NCI-H2227 treated with DMSO at 0.1 percent for 48 hours (cell line): ENCODE data around the gene SOWAHA.

Experiments used
- DNase-seq: peaks from one replicate; lab custom pipeline; 2025; lab: John Stamatoyannopoulos, UW

The SOWAHA gene

DNA sequence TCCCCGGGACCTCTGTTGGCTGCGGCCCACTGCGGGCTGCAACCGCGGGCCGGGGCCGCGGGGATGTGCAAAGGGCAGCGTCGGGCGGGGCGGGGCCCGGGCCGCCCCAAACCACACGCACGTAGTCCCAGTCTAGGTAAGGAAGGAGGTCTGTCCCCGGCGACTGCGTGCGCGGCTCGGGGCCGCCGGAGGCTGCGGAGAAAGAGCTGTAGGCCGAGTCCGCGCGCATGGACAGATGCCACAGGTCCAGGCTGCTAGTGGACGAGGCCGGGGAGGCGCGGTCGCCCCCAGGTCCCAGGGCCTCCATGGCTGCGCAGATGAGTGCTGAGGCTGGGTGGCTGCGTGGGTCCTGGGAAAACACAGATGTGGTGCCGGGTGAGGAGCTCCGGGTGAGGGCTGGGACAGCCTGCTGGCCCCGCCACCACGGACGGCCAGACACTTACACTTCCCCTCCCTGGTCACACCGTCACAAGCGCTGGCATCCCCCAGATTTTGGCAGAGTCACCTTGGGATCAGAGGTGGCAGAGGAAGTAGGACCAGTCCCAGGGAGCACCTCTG, 12.8 kb downstream of the SOWAHA start:
- DNase-seq, result no peak

DNA sequence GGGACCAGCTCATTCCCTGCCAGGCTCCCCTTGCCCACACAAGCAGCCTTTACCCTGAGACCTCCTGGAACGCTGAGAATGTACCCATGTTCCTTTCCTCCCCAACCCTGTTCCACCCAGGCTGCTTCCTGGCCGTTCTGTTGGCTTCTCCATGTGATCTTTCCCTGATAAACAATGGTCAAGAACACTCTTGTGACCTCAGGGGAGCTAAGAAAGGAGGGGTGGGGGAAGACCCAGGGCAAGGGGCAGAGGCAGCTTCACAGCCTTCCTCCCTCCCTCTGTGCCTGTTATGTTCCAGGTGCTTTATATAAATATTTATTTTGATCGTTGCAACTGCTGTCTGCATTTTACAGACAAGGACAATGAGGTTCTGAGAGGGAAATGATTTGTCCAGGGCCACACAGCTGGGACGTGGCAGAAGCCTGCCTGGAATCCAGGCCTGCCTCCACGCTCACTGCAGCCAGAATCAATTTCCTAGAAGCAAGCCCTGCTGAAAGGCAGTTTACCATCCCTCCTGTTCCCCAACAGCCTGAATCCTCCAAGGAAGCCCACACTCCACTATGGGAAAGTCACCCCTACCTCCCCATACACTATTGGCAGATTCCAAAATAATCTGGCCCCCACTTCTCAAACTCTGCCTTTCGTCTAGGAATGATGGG, 13.5 kb downstream of the SOWAHA start:
- no peak for DNase-seq

DNA sequence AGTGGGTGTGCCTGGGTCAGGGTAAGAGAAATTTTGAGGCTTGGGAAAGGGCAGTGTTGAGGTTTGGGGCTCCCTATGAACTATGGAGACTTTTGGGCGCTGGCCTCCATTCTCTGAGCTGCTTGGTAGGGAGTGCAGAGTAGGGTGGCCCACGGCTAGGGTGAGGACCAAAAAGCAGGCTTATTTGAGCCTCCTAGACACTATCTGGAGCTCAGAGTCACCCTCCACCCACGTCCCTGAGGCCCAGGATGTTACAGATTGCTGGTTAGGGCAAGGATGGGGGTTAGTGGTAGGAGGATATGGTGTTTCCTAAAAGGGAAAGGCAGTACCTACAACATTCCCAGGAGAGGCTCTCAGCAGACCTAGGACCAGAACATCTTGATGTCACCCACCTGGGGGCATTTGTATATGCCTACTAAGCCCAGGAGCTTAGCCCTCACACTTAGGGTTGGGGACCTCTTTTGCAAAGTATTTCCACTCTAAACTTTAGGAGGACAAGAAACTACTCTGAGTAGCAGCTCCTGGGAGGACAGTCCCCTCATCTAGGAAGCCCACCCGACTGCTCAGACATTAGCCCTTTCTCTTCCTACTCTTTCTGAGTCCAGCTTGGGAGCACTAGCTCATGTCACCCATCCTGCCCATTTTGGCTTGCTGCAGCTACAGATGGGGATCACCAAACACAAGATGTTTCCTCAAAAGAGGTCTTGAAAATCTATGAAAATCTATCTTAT, 15.0 kb downstream of the SOWAHA start:
- no peak for DNase-seq

DNA sequence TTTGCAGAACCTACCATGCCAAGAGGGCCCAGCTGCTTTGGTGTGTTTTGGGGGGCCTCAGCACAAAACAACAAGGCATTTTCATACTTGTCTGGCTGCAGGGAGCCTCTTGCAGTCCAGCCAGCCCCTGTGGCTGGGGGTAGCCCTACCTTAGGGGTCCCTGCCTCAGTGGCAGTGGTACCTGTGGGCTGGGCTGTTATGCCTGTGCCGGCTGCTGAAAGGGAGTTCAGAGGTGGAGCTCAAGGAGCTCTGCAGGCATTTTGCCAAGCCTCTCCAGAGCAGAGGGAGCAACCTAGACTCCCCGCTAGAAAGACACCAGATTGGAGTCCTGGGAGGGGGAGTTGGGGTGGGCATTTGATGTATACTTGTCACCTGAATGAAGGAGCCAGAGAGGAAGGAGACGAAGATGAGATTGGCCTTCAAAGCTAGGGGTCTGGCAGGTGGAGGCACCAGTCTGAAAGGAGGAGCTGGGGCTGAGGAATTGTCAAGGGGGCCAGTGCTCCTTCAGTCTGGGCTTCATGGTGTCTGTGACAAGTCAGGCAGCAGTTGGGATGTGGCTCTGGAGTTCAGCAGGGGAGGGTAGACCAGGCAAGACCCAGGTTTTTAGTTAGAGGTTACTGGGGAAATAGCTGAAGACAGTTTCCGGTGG, 15.9 kb downstream of the SOWAHA start:
- DNase-seq, result no peak

DNA sequence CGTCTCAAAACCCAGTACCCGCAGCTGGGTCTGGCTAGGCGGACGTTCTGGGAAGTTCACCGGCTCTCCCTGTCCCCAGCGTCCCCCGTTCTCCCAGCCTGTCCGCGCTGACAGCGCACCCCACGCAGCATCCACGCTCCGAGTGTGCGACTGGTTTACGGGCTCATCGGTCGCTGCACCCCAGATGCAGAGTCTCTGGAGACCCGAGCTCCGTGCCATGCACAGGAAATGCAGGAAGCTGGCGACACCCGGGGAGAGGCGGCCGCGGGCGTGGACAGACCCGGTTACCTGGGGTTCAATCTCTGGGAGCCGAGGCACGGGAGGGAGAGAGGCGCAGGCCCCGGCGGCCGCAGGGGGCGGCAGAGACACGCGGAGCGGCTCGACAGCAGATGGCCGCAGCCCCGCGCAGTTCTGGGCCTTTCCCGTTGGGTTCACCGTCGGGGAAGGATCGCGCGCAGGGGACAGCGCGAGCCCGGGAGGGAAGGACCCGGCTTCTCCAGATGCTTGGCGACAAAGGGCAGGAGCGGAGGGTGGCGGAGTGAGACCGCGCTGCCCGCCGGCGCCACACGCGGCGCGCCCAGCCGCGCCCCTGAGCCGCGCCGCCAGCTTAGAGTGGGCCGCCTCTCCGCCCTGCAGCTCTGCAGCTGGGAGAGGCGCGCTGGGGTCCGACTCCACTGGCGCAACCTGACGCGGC, 16.8 kb downstream of the SOWAHA start:
- peak; percentile 3 for DNase-seq

DNA sequence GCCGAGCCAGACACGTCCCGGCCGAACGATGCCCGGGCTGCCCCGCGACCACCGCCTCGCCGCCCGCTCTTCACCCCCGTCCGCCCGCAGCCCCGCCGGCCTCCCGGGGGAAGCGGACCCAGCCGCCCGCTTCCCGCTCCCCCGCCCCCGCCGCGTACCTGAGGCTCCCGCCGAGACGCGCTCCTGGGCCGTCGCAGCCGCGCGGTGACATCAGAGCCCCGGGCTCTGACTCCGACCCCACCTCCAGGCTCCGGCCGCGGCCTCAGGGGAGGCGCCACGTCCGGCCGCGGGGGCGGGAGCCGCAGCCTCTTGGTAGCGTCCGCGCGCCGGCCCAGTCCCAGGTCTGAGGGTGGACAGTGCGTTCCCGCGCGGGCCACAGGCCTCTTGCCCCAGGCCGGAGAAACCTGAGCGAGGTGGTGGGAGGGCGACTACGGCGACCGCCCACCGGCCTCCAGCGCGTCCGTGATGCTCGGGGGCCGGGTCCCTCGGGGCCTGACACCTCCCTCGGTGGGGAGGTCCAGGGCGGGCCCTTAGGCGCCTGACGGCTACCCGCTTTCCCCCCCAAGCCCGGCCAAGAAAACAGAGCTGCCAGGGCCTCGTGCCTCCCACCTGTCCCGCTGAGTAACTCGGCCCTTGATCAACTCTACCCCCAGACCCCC, 17.5 kb downstream of the SOWAHA start, which contains the start of gene SHROOM1:
SHROOM1 (minus strand) TSS at position 212 of the 659 bp plus-strand sequence. CDS start 4,507 bp downstream, outside the sequence.
- DNase-seq, result no peak

DNA sequence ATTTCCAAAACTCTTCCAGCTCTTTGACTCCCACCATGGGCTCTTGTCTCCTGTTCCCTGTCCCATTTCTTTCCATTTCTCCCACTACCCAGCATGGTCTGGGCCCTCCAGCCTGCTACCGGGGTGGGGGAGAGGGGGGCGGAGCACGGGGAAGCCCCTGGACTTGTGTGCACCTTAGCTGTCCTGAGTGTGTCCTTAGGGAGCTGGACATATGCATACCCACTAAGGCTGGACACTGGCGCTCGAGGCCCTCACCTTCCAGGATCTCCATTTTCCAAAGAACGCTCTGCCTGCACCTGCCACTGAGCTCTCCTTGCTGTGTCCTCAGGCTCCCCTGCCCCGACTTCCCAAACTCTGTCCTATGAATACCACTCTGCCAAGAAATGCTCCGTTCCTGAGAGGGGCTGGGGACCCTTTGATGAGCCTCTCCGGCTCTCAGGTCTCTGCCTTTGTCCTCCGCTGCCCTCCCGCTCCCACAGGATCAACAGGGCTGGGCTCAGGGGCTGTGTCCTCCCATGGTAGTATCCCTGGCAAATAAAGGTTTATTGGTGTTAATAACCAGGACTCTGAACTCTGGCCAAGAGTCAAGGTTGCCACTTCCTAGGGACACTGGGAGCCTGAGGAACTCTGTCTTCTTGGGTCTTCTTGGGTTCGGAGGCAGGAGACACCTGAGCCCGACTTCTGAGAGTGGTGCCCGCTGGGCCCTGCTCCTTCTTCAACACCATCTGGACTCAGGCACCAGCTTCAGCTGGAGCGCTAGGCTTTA, 18.2 kb downstream of the SOWAHA start:
- DNase-seq, result no peak

DNA sequence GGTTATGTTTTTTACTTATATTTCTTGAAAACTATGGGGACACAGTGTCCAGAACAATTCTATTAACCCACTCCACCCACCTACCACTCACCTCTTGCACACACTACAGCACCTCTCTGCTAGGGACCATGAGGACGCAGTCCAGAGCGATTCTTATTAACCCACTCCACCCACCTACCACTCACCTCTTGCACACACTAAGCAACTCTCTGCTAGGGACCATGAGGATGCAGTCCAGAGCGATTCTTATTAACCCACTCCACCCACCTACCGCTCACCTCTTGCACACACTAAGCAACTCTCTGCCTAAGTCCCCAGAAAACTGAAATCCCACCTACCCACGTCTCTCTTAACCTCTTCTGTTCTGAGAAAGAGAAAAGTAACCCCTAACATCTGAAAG, 19.5 kb downstream of the SOWAHA start:
- DNase-seq, result no peak

DNA sequence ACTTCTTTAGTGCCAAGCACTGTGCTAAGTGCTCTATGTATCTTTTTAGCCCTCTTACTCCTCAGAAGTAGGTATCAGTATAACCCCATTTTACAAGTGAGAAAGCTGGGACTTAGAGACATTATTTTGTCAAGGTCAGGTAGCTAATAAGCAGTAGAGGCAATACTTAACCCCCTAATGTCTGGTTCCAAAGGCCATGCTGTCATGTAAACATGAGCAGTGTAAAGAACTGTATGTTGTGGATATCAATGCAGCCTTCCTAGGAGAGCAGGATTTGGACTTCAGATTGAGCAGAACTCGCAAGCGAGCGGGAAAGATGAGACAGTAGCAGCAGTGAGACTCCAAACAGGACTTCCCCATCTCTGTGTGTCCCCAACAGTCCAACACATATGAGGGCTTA, 21.0 kb downstream of the SOWAHA start:
- DNase-seq, result no peak

DNA sequence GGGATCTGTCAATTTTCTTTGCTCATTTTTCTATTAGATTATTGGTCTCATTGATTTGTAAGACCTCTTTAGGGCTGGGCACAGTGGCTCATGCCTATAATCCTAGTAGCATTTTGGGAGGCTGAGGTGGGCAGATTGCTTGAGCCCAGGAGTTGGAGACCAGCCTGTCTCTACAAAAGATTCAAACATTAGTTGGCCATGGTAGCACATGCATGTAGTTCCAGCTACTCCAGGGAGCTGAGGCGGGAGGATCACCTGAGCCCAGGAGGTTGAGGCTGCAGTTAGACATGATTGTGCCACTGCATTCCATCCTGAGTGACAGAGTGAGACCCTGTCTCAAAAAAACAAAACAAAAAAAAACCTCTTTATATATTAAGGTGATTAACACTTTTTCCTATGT, 23.8 kb downstream of the SOWAHA start:
- DNase-seq, result no peak

DNA sequence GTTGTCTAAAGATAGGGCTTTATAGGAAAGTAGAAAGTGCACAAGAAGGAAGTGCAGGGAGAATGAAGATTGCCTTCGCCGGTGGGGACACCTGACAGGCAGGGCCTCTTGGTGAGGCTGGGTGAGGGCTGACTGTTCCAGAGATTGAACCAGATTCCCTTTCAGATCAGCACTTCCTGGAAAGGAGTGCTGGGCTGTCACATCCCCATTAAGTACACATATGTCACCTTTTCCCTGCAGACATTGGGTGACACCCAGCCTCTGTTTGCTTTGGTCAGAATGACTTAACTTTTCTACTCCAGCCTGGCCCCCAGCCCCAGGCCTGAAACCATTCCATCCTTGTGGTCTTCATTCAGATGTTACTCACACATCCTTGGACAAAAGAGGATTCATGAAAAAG, 24.8 kb downstream of the SOWAHA start:
- no peak for DNase-seq

DNA sequence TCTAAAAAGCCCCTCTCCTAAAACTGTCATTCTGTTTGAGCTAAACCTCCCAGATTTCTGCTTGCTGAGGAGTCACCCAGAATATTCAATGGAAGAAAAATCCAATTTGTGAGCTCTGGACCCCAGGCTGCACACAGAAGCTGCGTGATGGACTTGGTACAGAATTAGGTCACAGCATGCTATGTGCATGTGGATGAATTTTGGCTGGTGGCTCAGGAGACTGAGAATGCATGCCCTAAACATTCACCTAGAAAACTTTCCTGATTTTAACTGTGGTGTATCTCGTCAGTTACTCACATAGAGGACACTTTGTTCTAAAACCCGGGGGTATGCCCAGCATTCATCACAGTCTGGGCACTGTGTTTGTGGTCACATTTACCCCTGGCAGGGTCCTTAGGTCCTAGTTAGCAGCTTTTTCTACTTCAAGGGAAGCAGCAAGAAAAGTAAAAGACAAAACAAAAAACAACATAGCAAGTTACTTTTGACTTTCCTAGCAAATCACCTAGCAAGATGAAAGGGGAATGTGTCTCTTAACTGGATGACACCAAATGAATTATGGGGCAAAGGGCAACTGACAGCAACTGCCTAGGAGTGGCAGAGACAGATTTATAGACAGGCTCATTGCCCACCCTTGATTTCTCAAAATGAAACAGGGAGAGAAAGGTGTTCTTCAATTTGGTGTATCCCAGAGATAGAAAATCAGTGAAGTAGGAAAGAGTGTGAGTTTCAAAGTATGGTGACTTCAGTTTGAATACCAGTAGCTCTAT, 25.6 kb downstream of the SOWAHA start:
- DNase-seq, result no peak

DNA sequence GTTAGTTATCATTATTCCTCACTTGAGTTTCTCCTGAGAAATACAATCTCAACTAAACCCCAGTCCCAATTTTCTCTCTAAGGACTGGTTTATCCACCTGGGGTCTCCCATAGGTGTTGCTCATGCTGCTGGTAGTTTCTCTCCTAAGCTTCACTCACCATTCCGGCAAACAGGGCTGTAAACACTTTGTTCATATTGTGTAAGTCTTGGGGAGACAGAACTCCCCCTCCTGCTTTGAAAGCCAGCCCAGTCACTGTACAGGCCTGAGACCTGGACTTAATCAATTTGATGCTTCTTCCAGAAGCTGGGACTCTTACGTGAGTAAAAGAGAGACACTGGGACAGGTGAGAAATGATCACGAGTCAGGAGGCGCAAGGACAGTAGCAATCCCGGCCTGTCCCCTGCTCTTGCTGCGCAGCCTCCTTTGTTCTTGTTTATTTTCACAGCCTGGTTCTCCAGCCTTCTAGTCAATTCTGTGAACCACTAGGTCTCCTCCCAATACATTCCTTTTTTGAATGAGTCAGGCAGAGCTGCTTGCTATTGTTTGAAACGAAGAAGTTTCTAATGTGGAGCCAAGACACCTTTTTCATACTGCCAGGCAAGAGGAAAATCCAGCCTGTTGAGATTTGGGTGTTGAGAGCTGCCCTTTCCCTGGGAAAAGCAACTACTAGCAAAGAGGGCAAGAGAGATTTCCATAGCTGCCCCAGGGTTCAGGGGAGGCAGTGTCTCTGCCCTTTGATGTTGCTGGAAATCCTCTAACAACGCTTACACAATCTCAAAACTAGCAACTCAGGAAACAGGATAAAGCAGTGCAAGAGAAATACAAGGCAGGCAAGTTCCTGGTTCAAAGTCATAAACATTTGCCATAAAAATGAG, 26.6 kb downstream of the SOWAHA start:
- no peak for DNase-seq

DNA sequence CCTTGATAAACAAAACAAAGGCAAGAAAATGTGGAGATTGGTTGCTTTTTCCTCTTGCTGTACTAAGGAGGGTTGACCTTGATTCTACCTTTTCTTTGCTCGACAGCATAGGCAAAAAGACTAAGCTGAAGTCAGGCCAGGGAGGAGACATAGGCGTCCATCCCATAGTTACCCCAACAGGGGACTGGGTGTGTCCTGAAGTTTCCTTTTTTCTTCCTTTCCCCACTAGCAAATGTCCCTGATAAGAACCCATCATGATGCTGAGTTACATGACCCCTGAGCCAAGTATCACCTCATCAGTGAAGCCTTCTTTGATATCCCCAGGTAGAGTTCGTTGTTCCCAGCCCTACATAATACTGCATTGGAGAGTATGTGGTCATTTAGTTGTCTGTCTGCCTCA, 27.2 kb downstream of the SOWAHA start:
- DNase-seq, result no peak

DNA sequence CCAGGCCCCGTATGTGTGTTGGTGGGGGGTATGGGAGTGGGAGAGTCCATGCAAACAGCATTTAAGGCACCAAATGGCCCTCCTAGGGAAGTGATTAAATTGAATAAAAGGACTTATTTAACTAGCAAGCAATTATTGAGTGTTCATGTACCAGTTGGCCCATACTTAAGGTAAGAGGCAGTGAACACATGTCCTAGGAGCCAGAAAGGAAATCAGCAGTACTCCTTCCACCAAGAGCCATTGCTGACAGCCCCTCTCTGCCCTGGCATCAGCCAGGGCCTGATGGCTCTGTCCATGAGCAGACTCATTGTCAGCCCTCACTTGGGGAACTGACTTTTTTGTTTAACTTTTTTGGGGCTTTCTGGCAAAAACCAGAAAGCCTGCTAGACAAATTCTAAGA, 27.8 kb downstream of the SOWAHA start:
- DNase-seq, result no peak

DNA sequence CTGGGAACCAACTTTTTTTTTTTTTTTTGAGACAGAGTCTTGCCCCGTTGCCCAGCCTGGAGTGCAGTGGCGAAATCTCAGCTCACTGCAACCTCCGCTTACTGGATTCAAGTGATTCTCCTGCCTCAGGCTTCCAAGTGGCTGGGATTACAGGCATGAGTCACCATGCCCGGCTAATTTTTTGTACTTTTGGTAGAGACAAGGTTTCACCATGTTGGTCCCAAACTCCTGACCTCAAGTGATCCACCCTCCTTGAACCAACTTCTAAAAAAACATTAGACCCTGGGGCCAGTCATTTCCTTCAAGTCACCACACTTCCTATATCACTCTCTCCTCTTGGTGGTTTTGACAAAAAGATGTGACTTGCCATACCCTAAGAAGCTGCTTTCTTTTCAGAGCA, 28.2 kb downstream of the SOWAHA start:
- DNase-seq, result no peak

DNA sequence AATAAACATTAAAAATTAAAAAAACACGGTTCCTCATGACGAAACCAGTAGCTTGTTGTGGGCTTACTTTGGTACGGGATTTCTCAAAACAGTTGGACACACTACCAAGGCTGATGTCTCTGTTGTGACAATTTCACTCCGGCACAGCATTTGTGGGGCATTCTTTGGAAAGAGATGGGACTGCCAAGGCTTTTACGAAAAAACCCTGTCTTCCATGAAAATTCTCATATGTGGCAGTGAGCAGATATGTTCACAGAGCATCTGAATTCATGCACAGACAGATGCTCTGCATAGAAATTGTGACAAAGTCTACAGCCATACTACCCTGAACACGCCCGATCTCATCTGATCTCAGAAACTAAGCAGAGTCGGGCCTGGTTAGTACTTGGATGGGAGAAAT, 35.2 kb downstream of the SOWAHA start:
- DNase-seq, result no peak

DNA sequence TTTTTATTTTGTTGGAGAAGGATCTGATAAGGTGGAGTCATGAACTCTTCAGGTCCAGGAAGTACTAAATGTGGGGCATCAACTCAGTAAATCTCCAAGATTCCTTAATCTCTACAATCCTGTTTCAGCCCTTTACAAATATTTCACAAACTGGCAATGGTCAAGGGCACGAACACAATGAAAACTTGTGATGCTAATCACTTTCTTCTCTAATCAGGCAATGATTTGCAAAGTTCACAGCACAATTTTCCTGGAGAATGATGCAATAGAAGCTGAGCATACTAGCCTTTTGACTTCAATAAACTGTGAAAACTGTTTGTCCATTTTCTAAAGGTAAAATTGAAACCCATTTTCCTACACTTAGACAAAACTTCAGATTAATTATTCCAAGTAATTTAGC, 36.2 kb downstream of the SOWAHA start:
- no peak for DNase-seq

DNA sequence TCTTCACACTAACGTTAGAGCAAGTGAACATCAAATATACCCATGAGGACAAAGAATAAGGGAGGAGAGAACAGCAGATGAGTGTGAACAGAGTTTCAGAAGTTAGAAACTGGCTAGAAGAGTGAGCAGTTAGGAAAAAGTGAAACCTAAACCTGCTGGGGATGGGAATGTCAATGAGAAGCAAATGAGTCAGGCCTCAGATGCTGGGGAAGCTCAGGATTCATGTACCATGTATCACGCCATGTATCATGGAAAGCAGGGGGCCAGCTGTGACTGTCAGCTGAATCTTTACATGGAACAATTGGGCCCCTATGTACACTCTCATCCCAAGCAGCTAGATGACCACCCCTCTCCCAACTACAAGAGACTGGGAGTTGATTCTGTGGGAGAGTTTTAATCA, 37.0 kb downstream of the SOWAHA start:
- no peak for DNase-seq
